Coronary artery (tissue), 2 donors: ENCODE results near the gene SCYGR1.
"Not testable (repeated sequence)": the region's sequence is repeated elsewhere in the genome, so short reads cannot be mapped to it uniquely, and the experiment has no call there.

Source experiments
- DNase-seq: peaks from one replicate; pipeline ENCODE4 v3.0.0-alpha.2; 2017; ENCODE audit warnings: low spot score
- H3K27ac ChIP-seq, 2 donors: fragments of 200-600 bp; sonication (generic); one replicate each; pipeline ENCODE4 v1.5.1; 2016 to 2019
- H3K4me3 ChIP-seq: fragments of 200-600 bp; sonication (generic); 2 replicates; pipeline ENCODE4 v1.5.1; 2016; ENCODE audit warnings: mild to moderate bottlenecking, moderate library complexity
- TF ChIP-seq, protein P1 (sequence below): fragments of 200-600 bp; sonication (generic); IDR thresholded peaks from one replicate; pipeline ENCODE4 v1.5.1; 2019; ENCODE audit warnings: antibody characterized with exemption

SCYGR1 gene

GRCh38 chr2:227370791-227371312 is 16.9 kb downstream of the SCYGR1 start:
- peak overlapping the region in 1 of 2 donors; percentile 70 for H3K27ac ChIP-seq
- no peak for DNase-seq
- TF ChIP-seq, protein P1, sequence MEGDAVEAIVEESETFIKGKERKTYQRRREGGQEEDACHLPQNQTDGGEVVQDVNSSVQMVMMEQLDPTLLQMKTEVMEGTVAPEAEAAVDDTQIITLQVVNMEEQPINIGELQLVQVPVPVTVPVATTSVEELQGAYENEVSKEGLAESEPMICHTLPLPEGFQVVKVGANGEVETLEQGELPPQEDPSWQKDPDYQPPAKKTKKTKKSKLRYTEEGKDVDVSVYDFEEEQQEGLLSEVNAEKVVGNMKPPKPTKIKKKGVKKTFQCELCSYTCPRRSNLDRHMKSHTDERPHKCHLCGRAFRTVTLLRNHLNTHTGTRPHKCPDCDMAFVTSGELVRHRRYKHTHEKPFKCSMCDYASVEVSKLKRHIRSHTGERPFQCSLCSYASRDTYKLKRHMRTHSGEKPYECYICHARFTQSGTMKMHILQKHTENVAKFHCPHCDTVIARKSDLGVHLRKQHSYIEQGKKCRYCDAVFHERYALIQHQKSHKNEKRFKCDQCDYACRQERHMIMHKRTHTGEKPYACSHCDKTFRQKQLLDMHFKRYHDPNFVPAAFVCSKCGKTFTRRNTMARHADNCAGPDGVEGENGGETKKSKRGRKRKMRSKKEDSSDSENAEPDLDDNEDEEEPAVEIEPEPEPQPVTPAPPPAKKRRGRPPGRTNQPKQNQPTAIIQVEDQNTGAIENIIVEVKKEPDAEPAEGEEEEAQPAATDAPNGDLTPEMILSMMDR = no peak
- no peak overlapping the region for H3K4me3 ChIP-seq

- DNase-seq = no peak
- H3K4me3 ChIP-seq = no peak overlapping the region
- peak overlapping the region in 1 of 2 donors; percentile 66 for H3K27ac ChIP-seq
- TF ChIP-seq, protein P1 = no peak
Observed at GRCh38 chr2:227370092-227370491, 17.7 kb downstream of the SCYGR1 start.

GRCh38 chr2:227368574-227368973 is 19.2 kb downstream of the SCYGR1 start:
- H3K27ac ChIP-seq = peak overlapping the region in 1 of 2 donors; percentile 40

DNA sequence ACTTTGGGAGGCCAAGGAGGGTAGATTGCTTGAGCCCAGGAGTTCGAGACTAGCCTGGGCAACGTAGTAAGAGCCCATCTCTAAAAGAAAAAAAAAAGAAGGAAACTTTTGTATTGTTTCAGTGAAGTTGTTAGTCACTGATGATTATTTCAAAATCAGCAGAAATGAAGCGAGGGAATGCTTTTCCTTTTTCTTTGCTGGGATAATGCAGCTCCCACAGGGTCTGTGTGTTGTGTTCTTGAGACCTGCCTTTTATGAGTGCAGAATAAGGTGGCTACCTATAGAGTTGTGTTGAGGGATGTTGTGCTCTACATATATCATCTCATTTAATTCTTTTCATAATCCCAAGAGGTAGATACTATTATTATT is 20.3 kb downstream of the SCYGR1 start:
- no peak for DNase-seq
- TF ChIP-seq, protein P1 = no peak
- H3K4me3 ChIP-seq = no peak overlapping the region
- peak overlapping the region; percentile 75 to 92 for H3K27ac ChIP-seq

More at GRCh38 chr2:227368574-227368973, 19.2 kb downstream of the SCYGR1 start:
- TF ChIP-seq, protein P1 = no peak
- no peak for DNase-seq
- no peak overlapping the region for H3K4me3 ChIP-seq

DNA sequence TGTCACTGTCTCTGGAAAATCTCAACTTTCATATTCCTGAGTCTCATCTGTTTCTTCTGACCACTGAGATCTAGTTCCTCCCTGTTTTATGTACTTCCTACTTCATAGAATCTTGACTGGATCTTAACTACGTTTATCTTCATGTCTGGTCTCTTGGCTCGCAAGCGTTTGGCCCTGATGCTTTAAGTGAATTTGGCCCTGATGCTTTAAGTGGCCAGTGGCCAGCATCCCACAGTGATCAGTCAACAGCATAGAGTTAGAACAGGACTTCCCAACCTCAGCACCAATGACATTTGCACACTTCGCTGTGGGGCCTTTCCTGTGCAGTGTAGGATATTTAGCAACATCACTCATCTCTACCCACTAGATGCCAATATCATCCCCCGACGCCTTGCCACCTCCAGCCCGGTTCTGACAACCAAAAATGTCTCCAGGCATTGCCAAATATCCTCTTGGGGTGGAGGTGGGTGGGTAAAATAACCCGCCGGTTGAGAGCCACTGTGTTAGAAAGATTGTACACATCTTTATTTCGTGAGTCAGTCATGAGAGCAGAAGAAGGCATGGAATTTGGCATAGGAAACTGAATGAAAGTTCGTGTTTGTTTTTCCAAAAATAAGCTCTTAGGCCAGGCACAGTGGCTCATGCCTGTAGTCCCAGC is 20.9 kb downstream of the SCYGR1 start:
- TF ChIP-seq, protein P1 = no peak
- Histone ChIP-seq H3K4me3 (peak overlapping the region; percentile 49), H3K27ac (peak overlapping the region; percentile 75 to 92)
- peak; percentile 78 for DNase-seq

DNA sequence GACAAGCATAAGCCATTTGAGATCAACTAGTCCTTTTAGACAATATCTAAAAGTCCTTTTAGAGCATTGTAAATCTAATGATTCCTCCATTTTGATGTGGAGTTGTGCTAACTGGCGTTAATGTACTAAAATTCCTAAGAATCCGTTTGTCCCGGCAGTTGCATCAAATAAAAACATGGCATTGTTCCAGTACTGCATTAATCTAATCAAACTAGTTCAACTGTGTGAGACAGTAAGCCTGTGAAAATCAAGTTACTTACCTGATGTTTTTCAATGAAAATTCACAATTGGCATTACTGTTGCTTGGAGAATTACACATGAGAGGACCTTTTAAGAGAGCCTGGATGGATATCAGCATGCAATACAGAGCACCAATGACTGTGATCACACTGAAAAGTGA is 21.9 kb downstream of the SCYGR1 start:
- TF ChIP-seq, protein P1 = no peak
- peak overlapping the region in 1 of 2 donors; percentile 92 for H3K27ac ChIP-seq
- no peak for DNase-seq
- H3K4me3 ChIP-seq = no peak overlapping the region

- peak overlapping the region; percentile 35 to 62 for H3K27ac ChIP-seq
- H3K4me3 ChIP-seq, DNase-seq: not testable (repeated sequence)
Observed at GRCh38 chr2:227364585-227365263, 23.0 kb downstream of the SCYGR1 start.
